Measurements from ENCODE around the gene PDLIM1. TPM values are rescaled to one million over a fixed set of nuclear protein-coding genes. Genes with fewer than 3 reads are reported as not detected.

PDLIM1 gene
- total RNA-seq, 1 experiment from 2014 or later, result 98.1 TPM

DNA sequence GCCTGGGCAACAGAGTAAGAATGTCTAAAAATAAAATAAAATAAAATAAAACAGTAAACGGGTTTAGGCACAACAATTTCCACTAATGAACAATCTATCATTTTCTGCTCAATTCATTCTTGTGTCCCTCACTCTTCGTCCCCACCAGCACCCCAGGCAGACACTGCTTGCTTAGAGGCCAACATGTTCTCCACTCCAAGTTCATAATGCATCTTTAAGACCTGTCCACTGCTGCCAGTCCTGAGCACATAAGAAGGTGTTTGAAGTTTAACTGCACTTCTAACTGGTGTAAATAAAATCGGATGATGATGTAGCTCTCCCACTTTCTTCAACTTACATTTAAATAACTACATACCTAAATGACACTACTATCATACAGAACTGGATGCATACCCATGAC, 13.2 kb downstream of the PDLIM1 start:
- intact Hi-C loops (cut with micrococcal nuclease), result no loop called here
- no TSS peak for BruUV-seq (replicated peaks)
- H3K27ac Mint-ChIP-seq (ENCODE audit: low read depth, unreplicated experiment), result no peak overlapping the region

GRCh38 chr10:95277201-95277570, 13.6 kb downstream of the PDLIM1 start:
- no TSS peak for BruUV-seq (replicated peaks)
- Mint-ChIP-seq H3K27me3 (ENCODE audit: insufficient read depth, unreplicated experiment) (no peaks in the 10 kb centered on the region), H3K4me1 (ENCODE audit: insufficient read depth, unreplicated experiment) (peaks cover 54% of the 10 kb centered on the region), H3K9me3 (ENCODE audit: unreplicated experiment) (no peaks in the 10 kb centered on the region), H3K4me3 (ENCODE audit: unreplicated experiment) (no peak overlapping the region), H3K36me3 (ENCODE audit: insufficient read depth, unreplicated experiment) (no peaks in the 10 kb centered on the region), H3K27ac (ENCODE audit: low read depth, unreplicated experiment) (no peak overlapping the region)
- intact Hi-C loops (cut with micrococcal nuclease), result no loop called here
- TF ChIP-seq CTCF (IDR thresholded peaks at IDR 0.05; ENCODE audit: unreplicated experiment), result no peak
- CTCF ChIA-PET, result interaction anchor here (0.6 to 3.1 kb wide), 6 partner anchors 12 to 112 kb away, joined by 3 to 31 read pairs (median 4); partner anchors contain the start of gene PDLIM1
- POLR2A ChIA-PET, result interaction anchor here (0.6 to 4.8 kb wide), 4 partner anchors 9 to 17 kb away, joined by 3 to 49 read pairs (median 6); no protein-coding TSS in a partner anchor
- DNase-seq (ENCODE audit: unreplicated experiment), result no peak

More for the DNA sequence above, 13.2 kb downstream of the PDLIM1 start:
- Mint-ChIP-seq H3K36me3 (ENCODE audit: insufficient read depth, unreplicated experiment) (no peaks in the 10 kb centered on the region), H3K4me3 (ENCODE audit: unreplicated experiment) (no peak overlapping the region), H3K9me3 (ENCODE audit: unreplicated experiment) (no peaks in the 10 kb centered on the region), H3K4me1 (ENCODE audit: insufficient read depth, unreplicated experiment) (peaks cover 54% of the 10 kb centered on the region), H3K27me3 (ENCODE audit: insufficient read depth, unreplicated experiment) (no peaks in the 10 kb centered on the region)
- no peak for DNase-seq (ENCODE audit: unreplicated experiment)
- TF ChIP-seq CTCF (IDR thresholded peaks at IDR 0.05; ENCODE audit: unreplicated experiment), result no peak
- POLR2A ChIA-PET, result interaction anchor here (1.1 to 4.8 kb wide), 3 partner anchors 11 to 17 kb away, joined by 4 to 49 read pairs (median 19); no protein-coding TSS in a partner anchor
- CTCF ChIA-PET, result interaction anchor here (0.7 to 3.1 kb wide), 6 partner anchors 11 to 112 kb away, joined by 3 to 31 read pairs (median 3); no protein-coding TSS in a partner anchor

DNA sequence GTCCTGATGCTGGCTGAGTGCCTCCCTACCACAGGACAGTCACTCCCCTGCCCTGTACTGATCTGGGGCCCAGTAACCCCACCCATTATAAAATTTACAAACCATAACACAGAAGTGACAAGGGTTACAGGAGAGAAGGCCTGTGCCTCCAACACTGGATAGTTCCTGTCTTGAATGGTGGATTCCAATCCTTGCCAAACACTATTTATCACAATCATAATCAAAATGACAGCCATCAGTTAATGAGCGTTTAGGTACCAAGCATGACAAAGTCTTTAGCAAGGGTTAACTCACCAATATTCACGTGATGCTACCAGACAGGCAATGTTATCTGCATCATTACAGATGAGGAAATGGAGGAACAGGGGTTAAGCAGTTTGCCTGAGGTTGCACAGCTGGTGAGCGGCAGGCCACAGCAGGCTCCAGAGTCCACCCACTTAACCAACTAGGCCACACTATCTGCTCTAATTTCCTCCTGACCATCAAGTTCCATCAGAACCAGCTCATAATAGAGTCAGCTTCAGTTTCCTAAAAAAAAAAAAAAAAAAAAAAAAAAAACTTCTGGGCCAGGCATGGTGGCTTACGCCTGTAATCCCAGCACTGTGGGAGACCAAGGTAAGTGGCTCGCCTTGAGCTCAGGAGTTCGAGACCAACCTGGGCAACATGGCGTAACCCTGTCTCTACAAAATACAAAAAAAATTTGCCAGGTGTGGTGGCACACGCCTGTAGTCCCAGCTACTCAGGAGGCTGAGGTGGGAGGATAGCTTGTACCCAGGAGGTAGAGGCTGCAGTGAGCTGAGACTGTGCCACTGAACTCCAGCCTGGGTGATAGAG, 14.2 kb downstream of the PDLIM1 start:
- Mint-ChIP-seq H3K27ac (ENCODE audit: low read depth, unreplicated experiment) (peak overlapping the region; percentile 76), H3K4me1 (ENCODE audit: insufficient read depth, unreplicated experiment) (peaks cover 49% of the 10 kb centered on the region), H3K36me3 (ENCODE audit: insufficient read depth, unreplicated experiment) (no peaks in the 10 kb centered on the region), H3K27me3 (ENCODE audit: insufficient read depth, unreplicated experiment) (no peaks in the 10 kb centered on the region), H3K4me3 (ENCODE audit: unreplicated experiment) (no peak overlapping the region), H3K9me3 (ENCODE audit: unreplicated experiment) (no peaks in the 10 kb centered on the region)
- BruUV-seq (replicated peaks), result no TSS peak
- CTCF ChIA-PET, result interaction anchor here (0.6 to 3.1 kb wide), 8 partner anchors 9 to 113 kb away, joined by 3 to 31 read pairs (median 6); partner anchors contain the start of gene PDLIM1
- intact Hi-C loops (cut with micrococcal nuclease), result no loop called here
- TF ChIP-seq CTCF (IDR thresholded peaks at IDR 0.05; ENCODE audit: unreplicated experiment), result no peak
- no peak for DNase-seq (ENCODE audit: unreplicated experiment)
- POLR2A ChIA-PET, result interaction anchor here (0.6 to 4.8 kb wide), 5 partner anchors 9 to 15 kb away, joined by 3 to 49 read pairs (median 8); partner anchors contain the start of gene PDLIM1

DNA sequence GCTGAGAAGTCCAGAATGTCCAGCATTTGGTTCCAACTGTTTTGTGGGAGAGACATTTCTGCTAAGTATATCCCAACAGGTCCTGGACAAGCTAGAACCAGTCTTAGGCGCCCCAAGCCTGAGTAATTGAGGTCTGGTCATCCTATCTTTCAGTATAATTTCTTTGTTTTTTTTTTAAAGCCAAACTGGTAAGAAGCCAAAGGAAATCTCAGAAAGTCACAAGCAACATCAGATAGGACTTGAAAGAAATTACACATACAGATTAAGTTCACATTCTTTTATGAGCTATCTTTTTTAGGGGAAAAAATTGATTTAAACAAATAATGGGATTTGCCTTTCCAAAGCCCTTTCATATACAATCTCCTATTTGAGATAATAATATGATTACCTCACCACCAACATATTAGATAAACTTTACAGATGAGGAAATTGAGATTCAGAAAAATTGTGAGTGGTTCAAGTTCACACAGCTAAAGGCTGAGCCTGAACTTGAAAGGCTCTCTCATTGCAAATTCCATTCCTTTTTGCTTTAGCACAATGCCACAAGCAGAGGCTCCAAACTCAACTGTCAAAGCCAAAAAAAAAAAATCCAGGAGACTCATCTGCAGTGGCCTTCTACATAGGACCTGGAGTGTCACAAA, 15.0 kb downstream of the PDLIM1 start:
- no peaks in the 10 kb centered on the region for H3K27me3 Mint-ChIP-seq (ENCODE audit: insufficient read depth, unreplicated experiment)
- H3K36me3 Mint-ChIP-seq (ENCODE audit: insufficient read depth, unreplicated experiment), result peaks cover 3% of the 10 kb centered on the region
- H3K4me3 Mint-ChIP-seq (ENCODE audit: unreplicated experiment), result peak overlapping the region; percentile 25
- peak overlapping the region; percentile 76 for H3K27ac Mint-ChIP-seq (ENCODE audit: low read depth, unreplicated experiment)
- peak; percentile 73 for DNase-seq (ENCODE audit: unreplicated experiment)
- intact Hi-C loops (cut with micrococcal nuclease), result no loop called here
- no TSS peak for BruUV-seq (replicated peaks)
- H3K9me3 Mint-ChIP-seq (ENCODE audit: unreplicated experiment), result no peaks in the 10 kb centered on the region
- ChIA-PET POLR2A (interaction anchor here (0.7 to 4.8 kb wide), 8 partner anchors 8 to 68 kb away, joined by 3 to 49 read pairs (median 6); partner anchors contain the start of gene PDLIM1), CTCF (interaction anchor here (0.6 to 3.4 kb wide), 7 partner anchors 7 to 100 kb away, joined by 3 to 23 read pairs (median 4); no protein-coding TSS in a partner anchor)
- TF ChIP-seq CTCF (IDR thresholded peaks at IDR 0.05; ENCODE audit: unreplicated experiment), result no peak
- H3K4me1 Mint-ChIP-seq (ENCODE audit: insufficient read depth, unreplicated experiment), result peaks cover 48% of the 10 kb centered on the region

All from MCF 10A (cell line).